Adrenal gland (tissue), 12 donors: ENCODE data around the gene THSD7A. TPM values are rescaled to one million over a fixed set of nuclear protein-coding genes. Genes with fewer than 3 reads are reported as not detected.

Source experiments
- DNase-seq, 7 donors: peaks; one replicate each; pipeline ENCODE4 v3.0.0-alpha.2; 2019 to 2020
- H3K27ac ChIP-seq, 5 donors: fragments of 200-600 bp; sonication (generic) in 4 of 5; 1 replicate in 3 of 5; 2 replicates in 2 of 5; pipeline versions ENCODE4 v1.5.1 to v1.8.0; 2016 to 2020; ENCODE audit warnings: mild to moderate bottlenecking in 1 of 5
- H3K27me3 ChIP-seq: fragments of 200-600 bp; 2 replicates; pipeline ENCODE4 v1.8.0; 2021
- H3K36me3 ChIP-seq, 2 donors: fragments of 200-600 bp; replicated peaks in 1 of 2; 1 replicate in 1 of 2; 2 replicates in 1 of 2; pipeline versions ENCODE4 v1.5.1 to v1.8.0; 2018 to 2022
- H3K4me1 ChIP-seq, 2 donors: fragments of 200-600 bp; replicated peaks in 1 of 2; 1 replicate in 1 of 2; 2 replicates in 1 of 2; pipeline versions ENCODE4 v1.5.1 to v1.8.0; 2018 to 2021
- H3K4me3 ChIP-seq, 4 donors: fragments of 200-600 bp; sonication (generic) in 3 of 4; one replicate each; pipeline ENCODE4 v1.5.1; 2016 to 2018
- H3K9me3 ChIP-seq, 3 donors: fragments of 200-600 bp; sonication (generic) in 1 of 3; replicated peaks in 1 of 3; 1 replicate in 2 of 3; 2 replicates in 1 of 3; pipeline versions ENCODE4 v1.5.1 to v1.8.0; 2016 to 2021
- POLR2A ChIP-seq, 2 donors: fragments of 450-650 bp; IDR thresholded peaks; one replicate each; pipeline ENCODE4 v1.6.1; 2017; ENCODE audit warnings: antibody characterized with exemption in 2 of 2, mild to moderate bottlenecking in 2 of 2, moderate library complexity in 1 of 2
- WGBS, 4 donors: extraction: QIAGEN DNeasy Blood & Tissue Kit in 2 of 4; methylation state at CpG; one replicate each; pipeline versions ENCODE4 v1.1.5 to v1.1.7; 2013 to 2017; 5-methylcytosine and 5-hydroxymethylcytosine counted together
- intact Hi-C, 2 donors: fragments of 100-400 bp; cut with DNase I; formaldehyde crosslinking; loops; one replicate each; pipeline versions ENCODE4 v1.14.1 to v1.15.0; 2022 to 2023
- polyA plus RNA-seq, 3 donors: library from polyadenylated mRNA; stranded (reverse); fragments of 200-250 nt in 2 of 3; fragments of 350-450 nt in 1 of 3; fragmentation: Illumina TruSeq in 1 of 3; extraction: RNeasy Lipid Tissue Mini Kit (QIAGEN cat#74804) in 1 of 3; gene quantifications; one replicate each; pipeline ENCODE4 v1.2.3, GENCODE V29; 2013 to 2014
- total RNA-seq, 9 donors: library from RNA; depleted of rRNA in 4 of 9; stranded (reverse); fragments of >200 nt in 4 of 9; fragments of 120-200 nt in 1 of 9; fragmentation: NEBNext Ultra II Directional in 1 of 9; extraction: Animal tissue kit (Norgen Biotek cat#: 25700) in 1 of 9; gene quantifications; one replicate each; pipeline versions ENCODE4 v1.1.0 to v1.2.4, GENCODE V29; 2013 to 2023
- TF ChIP-seq, protein P1 (sequence below), 6 experiments: fragments of 450-650 bp in 4 of 6; fragments of 200-600 bp in 2 of 6; sonication (generic) in 1 of 6; IDR thresholded peaks; 1 replicate in 5 of 6; 2 replicates in 1 of 6; pipeline versions ENCODE4 v1.5.1 to v1.8.0; 2016 to 2021; ENCODE audit warnings: antibody characterized with exemption in 6 of 6, mild to moderate bottlenecking in 2 of 6, moderate library complexity in 1 of 6
- donor health status: healthy with polysubstance abuse.
- donor health status: Bipolar disorder and iron deficiency.
- donor health status: DM: yes; HTN: yes; CAD: no.
- donor health status: DM: no; HTN: no; CAD: no.
- donor health status: DM: no; HTN: no; CAD: no.
- donor health status: DM: yes; HTN: yes; CAD: no.

THSD7A gene
- total and polyA plus RNA-seq, 12 donors, result 0.74 to 18.4 (median 4.8) TPM

DNA sequence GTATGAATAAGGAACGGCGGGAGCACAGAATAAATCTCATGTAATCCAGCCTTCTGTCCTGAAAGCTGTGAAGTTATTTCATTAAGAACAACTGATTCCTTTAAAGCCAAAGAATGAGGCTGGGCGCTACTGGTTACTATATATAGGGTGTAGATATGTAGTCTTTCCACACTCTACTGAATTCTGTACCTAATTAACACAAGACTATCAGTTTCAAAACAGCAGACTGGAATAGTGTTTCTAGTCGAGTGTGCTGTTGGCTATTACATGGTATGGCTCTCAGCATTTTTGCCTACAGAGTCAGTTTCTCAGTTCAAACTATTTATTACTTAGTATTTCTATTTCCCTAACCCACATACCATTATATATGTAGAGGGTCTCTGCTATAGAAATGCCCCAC is 163.3 kb downstream of the THSD7A start:
- DNase-seq, result no peak
- no peak overlapping the region for H3K27ac ChIP-seq
- no peaks in the 10 kb centered on the region for H3K27me3 ChIP-seq
- no peak overlapping the region for H3K4me3 ChIP-seq
- 73 to 79% (median 77%) methylated on average over 4 of the region's 4 CpGs for WGBS, 4 donors
- TF ChIP-seq POLR2A (IDR thresholded peaks at IDR 0.05), result no peak
- TF ChIP-seq, protein P1, sequence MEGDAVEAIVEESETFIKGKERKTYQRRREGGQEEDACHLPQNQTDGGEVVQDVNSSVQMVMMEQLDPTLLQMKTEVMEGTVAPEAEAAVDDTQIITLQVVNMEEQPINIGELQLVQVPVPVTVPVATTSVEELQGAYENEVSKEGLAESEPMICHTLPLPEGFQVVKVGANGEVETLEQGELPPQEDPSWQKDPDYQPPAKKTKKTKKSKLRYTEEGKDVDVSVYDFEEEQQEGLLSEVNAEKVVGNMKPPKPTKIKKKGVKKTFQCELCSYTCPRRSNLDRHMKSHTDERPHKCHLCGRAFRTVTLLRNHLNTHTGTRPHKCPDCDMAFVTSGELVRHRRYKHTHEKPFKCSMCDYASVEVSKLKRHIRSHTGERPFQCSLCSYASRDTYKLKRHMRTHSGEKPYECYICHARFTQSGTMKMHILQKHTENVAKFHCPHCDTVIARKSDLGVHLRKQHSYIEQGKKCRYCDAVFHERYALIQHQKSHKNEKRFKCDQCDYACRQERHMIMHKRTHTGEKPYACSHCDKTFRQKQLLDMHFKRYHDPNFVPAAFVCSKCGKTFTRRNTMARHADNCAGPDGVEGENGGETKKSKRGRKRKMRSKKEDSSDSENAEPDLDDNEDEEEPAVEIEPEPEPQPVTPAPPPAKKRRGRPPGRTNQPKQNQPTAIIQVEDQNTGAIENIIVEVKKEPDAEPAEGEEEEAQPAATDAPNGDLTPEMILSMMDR (IDR thresholded peaks at IDR 0.05), result no peak
- intact Hi-C loops, result no loop called here
- H3K9me3 ChIP-seq, result no peaks in the 10 kb centered on the region
- no peaks in the 10 kb centered on the region for H3K36me3 ChIP-seq
- H3K4me1 ChIP-seq, result no peaks in the 10 kb centered on the region

DNA sequence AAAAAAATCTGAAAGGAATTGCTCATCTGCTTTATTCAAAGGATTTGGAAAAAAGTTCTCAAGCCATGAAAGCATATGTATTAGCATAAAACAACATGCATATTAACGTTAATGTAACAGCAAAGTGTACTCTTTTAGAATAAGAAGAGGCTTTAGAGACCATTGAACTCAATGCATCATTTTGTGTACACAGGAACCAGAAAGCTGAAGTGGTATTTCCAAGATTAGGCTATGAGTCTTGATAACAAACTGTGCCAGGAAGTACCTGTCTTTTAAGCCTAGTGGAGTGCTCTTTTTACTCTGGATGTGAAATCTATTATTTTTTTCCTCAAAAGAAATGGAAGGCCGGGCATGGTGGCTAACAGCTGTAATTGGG is 164.2 kb downstream of the THSD7A start:
- Histone ChIP-seq H3K27me3 (no peaks in the 10 kb centered on the region), H3K4me3 (no peak overlapping the region), H3K4me1 (no peaks in the 10 kb centered on the region), H3K9me3 (no peaks in the 10 kb centered on the region), H3K36me3 (no peaks in the 10 kb centered on the region), H3K27ac (no peak overlapping the region)
- DNase-seq, result no peak
- 70 to 85% (median 75%) methylated on average over 2 of the region's 2 CpGs for WGBS, 4 donors
- TF ChIP-seq, protein P1 (IDR thresholded peaks at IDR 0.05), result no peak
- TF ChIP-seq POLR2A (IDR thresholded peaks at IDR 0.05), result no peak
- intact Hi-C loops, result no loop called here

DNA sequence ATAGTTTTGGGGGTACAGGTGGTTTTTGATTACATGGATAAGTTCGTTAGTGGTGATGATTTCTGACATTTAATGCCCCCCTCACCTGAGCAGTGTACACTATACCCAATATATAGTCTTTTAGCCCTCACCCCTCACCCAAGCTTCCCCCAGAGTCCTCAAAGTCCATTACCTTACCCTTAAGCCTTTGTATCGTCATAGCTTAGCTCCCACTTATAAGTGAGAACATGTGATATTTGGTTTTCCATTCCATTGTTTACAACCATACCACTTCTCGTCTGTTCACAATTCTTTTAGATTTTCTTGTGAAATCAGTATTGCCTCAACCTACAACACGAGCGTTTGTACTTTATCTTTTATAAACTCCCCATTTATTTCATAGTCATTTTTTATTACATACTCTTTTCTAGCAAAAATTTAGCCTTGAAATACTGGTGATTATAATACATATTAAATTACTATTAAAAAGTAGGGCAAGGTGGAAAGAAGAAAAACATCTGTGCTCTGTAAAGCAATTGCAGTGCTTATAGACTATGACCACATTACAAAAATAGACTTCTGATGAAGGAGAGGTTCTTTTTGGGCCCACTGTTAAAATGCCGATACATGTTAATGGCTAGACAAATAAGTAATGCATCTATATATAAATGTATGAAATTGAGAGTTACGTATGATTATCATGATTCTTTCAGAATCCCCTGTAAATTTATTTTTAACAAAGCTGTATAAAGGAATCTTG is 164.8 kb downstream of the THSD7A start:
- intact Hi-C loops, result no loop called here
- 81 to 92% (median 86%) methylated on average over 7 of the region's 7 CpGs for WGBS, 4 donors
- DNase-seq, result no peak
- no peaks in the 10 kb centered on the region for H3K4me1 ChIP-seq
- H3K36me3 ChIP-seq, result no peaks in the 10 kb centered on the region
- no peaks in the 10 kb centered on the region for H3K27me3 ChIP-seq
- H3K4me3 ChIP-seq, result no peak overlapping the region
- H3K27ac ChIP-seq, result no peak overlapping the region
- no peaks in the 10 kb centered on the region for H3K9me3 ChIP-seq
- TF ChIP-seq POLR2A (IDR thresholded peaks at IDR 0.05), result no peak
- TF ChIP-seq, protein P1 (IDR thresholded peaks at IDR 0.05), result no peak

DNA sequence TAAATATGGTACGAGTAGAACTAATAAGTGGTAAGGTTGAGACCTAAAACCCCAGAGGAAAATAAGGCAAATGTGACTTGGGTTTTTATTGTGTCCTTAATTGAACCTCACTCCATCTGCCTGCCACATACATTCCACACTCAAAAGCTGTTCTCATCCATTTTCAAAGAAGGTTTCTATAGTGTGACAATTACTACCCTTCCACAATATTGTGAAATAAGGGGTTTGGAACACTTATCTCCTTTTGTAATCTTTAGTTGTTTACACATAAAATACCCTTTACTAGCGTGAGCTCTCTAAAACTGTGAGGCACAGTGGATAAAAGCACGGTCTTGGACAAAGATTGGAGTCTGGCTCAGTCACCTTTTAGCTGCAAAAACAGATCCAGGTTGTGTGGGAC is 166.6 kb downstream of the THSD7A start:
- TF ChIP-seq, protein P1 (IDR thresholded peaks at IDR 0.05), result no peak
- no peak for TF ChIP-seq POLR2A (IDR thresholded peaks at IDR 0.05)
- no peak overlapping the region for H3K27ac ChIP-seq

More for the DNA sequence above, 166.6 kb downstream of the THSD7A start:
- Histone ChIP-seq H3K27me3 (no peaks in the 10 kb centered on the region), H3K36me3 (no peaks in the 10 kb centered on the region), H3K4me3 (no peak overlapping the region), H3K9me3 (no peaks in the 10 kb centered on the region), H3K4me1 (no peaks in the 10 kb centered on the region)
- intact Hi-C loops, result no loop called here
- DNase-seq, result no peak
- 77 to 88% (median 83%) methylated on average over 3 of the region's 3 CpGs for WGBS, 4 donors
